Caco-2 (cell line): ENCODE data around the gene QRFP. TPM values are rescaled to one million over a fixed set of nuclear protein-coding genes. Genes with fewer than 3 reads are reported as not detected.
A peak's percentile ranks its signal among the peaks of the same experiment; 100 is the strongest.

Experiments
- BruUV-seq: library from RNA; stranded (reverse); fragments of 400-500 nt; replicated peaks from 2 replicates; lab custom pipeline; 2021; lab: Mats Ljungman, UMichigan
- CTCF ChIA-PET: fragments of 300-600 bp; sonication (Branson Sonifier 250); formaldehyde crosslinking; loops from one replicate; lab custom pipeline; 2022; ENCODE audit warnings: antibody characterized with exemption; lab: Charles Lee
- POLR2A ChIA-PET: fragments of 300-600 bp; sonication (Branson Sonifier 250); formaldehyde crosslinking; loops from one replicate; lab custom pipeline; 2022; ENCODE audit warnings: antibody characterized with exemption; lab: Charles Lee
- DNase-seq, 2 experiments: peaks; one replicate each; pipeline versions ENCODE4 v3.0.0 to v3.0.0-alpha.2; 2020 to 2022
- H3K27me3 ChIP-seq: replicated peaks from 2 replicates; pipeline ENCODE4 v1.6.0; 2011; ENCODE audit warnings: low read length; ENCODE audit not compliant: control insufficient read depth, insufficient read depth
- H3K36me3 ChIP-seq: 2 replicates; pipeline ENCODE4 v1.5.1; 2011; ENCODE audit warnings: low read length; ENCODE audit not compliant: control insufficient read depth, insufficient read depth
- H3K4me1 ChIP-seq: fragments of 250-450 bp; sonication (Bioruptor Pico); 2 replicates; pipeline ENCODE4 v1.5.1; 2020; ENCODE audit warnings: mild to moderate bottlenecking
- H3K4me3 ChIP-seq: 2 replicates; pipeline ENCODE4 v1.5.1; 2011; ENCODE audit warnings: low read depth, mild to moderate bottlenecking, control low read depth, low read length
- H3K9me3 ChIP-seq: fragments of 250-450 bp; sonication (Bioruptor Pico); 2 replicates; pipeline ENCODE4 v1.5.1; 2020; ENCODE audit warnings: mild to moderate bottlenecking, moderate library complexity
- H3K27ac Mint-ChIP-seq: one replicate; pipeline ENCODE4 v1.8.0; 2022; ENCODE audit warnings: mixed read lengths; ENCODE audit not compliant: unreplicated experiment
- H3K27me3 Mint-ChIP-seq: one replicate; pipeline ENCODE4 v1.8.0; 2022; ENCODE audit warnings: mixed read lengths; ENCODE audit not compliant: insufficient read depth, unreplicated experiment
- H3K36me3 Mint-ChIP-seq: one replicate; pipeline ENCODE4 v1.8.0; 2022; ENCODE audit warnings: mild to moderate bottlenecking, mixed read lengths; ENCODE audit not compliant: insufficient read depth, unreplicated experiment
- H3K4me1 Mint-ChIP-seq: one replicate; pipeline ENCODE4 v1.8.0; 2022; ENCODE audit warnings: low read depth, mixed read lengths; ENCODE audit not compliant: unreplicated experiment
- H3K4me3 Mint-ChIP-seq: one replicate; pipeline ENCODE4 v1.8.0; 2022; ENCODE audit warnings: mild to moderate bottlenecking, moderate library complexity, mixed read lengths; ENCODE audit not compliant: unreplicated experiment
- H3K9me3 Mint-ChIP-seq: one replicate; pipeline ENCODE4 v1.8.0; 2022; ENCODE audit warnings: mixed read lengths; ENCODE audit not compliant: unreplicated experiment
- CTCF ChIP-seq, 2 experiments: fragments of 200-600 bp in 1 of 2; IDR thresholded peaks; 1 replicate in 1 of 2; 2 replicates in 1 of 2; pipeline versions ENCODE4 v1.5.1 to v1.8.0; 2011 to 2022; ENCODE audit warnings: antibody characterized with exemption in 1 of 2, control low read depth in 1 of 2, inconsistent platforms in 1 of 2, low read depth in 1 of 2, low read length in 1 of 2, mild to moderate bottlenecking in 1 of 2, moderate library complexity in 1 of 2; ENCODE audit not compliant: insufficient read depth in 1 of 2, severe bottlenecking in 1 of 2, unreplicated experiment in 1 of 2
- intact Hi-C: fragments of 100-400 bp; cut with micrococcal nuclease; formaldehyde crosslinking; loops from one replicate; pipeline ENCODE4 v1.10.0; 2022; ENCODE audit not compliant: unreplicated experiment
- total RNA-seq: library from RNA; stranded (reverse); gene quantifications from 2 replicates; pipeline ENCODE4 v1.2.3, GENCODE V29; 2022

QRFP gene
- total RNA-seq, 1 experiment from 2014 or later = not detected

- ChIA-PET CTCF (no interaction called here), POLR2A (interaction anchor here (0.6 kb wide), 1 partner anchor 134 kb away, joined by 8 read pairs; no protein-coding TSS in a partner anchor)
- no peaks in the 10 kb centered on the region for H3K27me3 ChIP-seq
- no peak overlapping the region for H3K27ac Mint-ChIP-seq
- H3K36me3 Mint-ChIP-seq = peaks cover 45% of the 10 kb centered on the region
- no peak for DNase-seq
- no peaks in the 10 kb centered on the region; the same call in 1 of the 2 replicates for H3K36me3 ChIP-seq
- H3K4me1 ChIP-seq = peaks cover 6% of the 10 kb centered on the region
- H3K9me3 Mint-ChIP-seq = no peaks in the 10 kb centered on the region
- no TSS peak for BruUV-seq
- no peaks in the 10 kb centered on the region for H3K9me3 ChIP-seq
- H3K4me3 Mint-ChIP-seq = no peak overlapping the region
- H3K27me3 Mint-ChIP-seq = no peaks in the 10 kb centered on the region
- TF ChIP-seq CTCF (IDR thresholded peaks at IDR 0.05; ENCODE audit: insufficient read depth in 1 of 2, low read depth in 1 of 2, low read length in 1 of 2, severe bottlenecking in 1 of 2, unreplicated experiment in 1 of 2) = no peak
- no peaks in the 10 kb centered on the region for H3K4me1 Mint-ChIP-seq
- H3K4me3 ChIP-seq = no peak overlapping the region
- intact Hi-C loops = no loop called here
These were observed 34.4 kb downstream of the QRFP start for GRCh38 chr9:130862217-130862616.

- Mint-ChIP-seq H3K4me1 (no peaks in the 10 kb centered on the region), H3K27ac (peak overlapping the region; percentile 45), H3K36me3 (peaks cover 45% of the 10 kb centered on the region), H3K4me3 (no peak overlapping the region), H3K9me3 (no peaks in the 10 kb centered on the region), H3K27me3 (no peaks in the 10 kb centered on the region)
- no peaks in the 10 kb centered on the region; the same call in 1 of the 2 replicates for H3K36me3 ChIP-seq
- POLR2A ChIA-PET = interaction anchor here (0.6 kb wide), 2 partner anchors 133 to 1084 kb away, joined by 5 to 8 read pairs; no protein-coding TSS in a partner anchor
- intact Hi-C loops = no loop called here
- no peak for TF ChIP-seq CTCF (IDR thresholded peaks at IDR 0.05; ENCODE audit: insufficient read depth in 1 of 2, low read depth in 1 of 2, low read length in 1 of 2, severe bottlenecking in 1 of 2, unreplicated experiment in 1 of 2)
- no peaks in the 10 kb centered on the region for H3K9me3 ChIP-seq
- no TSS peak for BruUV-seq
- H3K27me3 ChIP-seq = no peaks in the 10 kb centered on the region
- no peak for DNase-seq
- CTCF ChIA-PET = no interaction called here
- no peak overlapping the region for H3K4me3 ChIP-seq
- H3K4me1 ChIP-seq = peaks cover 6% of the 10 kb centered on the region
These were observed 35.0 kb downstream of the QRFP start for GRCh38 chr9:130861372-130862180.

GRCh38 chr9:130860458-130861316, 35.9 kb downstream of the QRFP start:
- TF ChIP-seq CTCF (IDR thresholded peaks at IDR 0.05; ENCODE audit: insufficient read depth in 1 of 2, low read depth in 1 of 2, low read length in 1 of 2, severe bottlenecking in 1 of 2, unreplicated experiment in 1 of 2) = no peak
- H3K9me3 Mint-ChIP-seq = no peaks in the 10 kb centered on the region
- peaks cover 45% of the 10 kb centered on the region for H3K36me3 Mint-ChIP-seq
- H3K4me1 Mint-ChIP-seq = no peaks in the 10 kb centered on the region
- H3K27me3 Mint-ChIP-seq = no peaks in the 10 kb centered on the region
- no peak for DNase-seq
- CTCF ChIA-PET = no interaction called here
- H3K4me3 ChIP-seq = no peak overlapping the region
- no TSS peak for BruUV-seq
- no peaks in the 10 kb centered on the region; the same call in 1 of the 2 replicates for H3K36me3 ChIP-seq
- no peak overlapping the region for H3K4me3 Mint-ChIP-seq
- peaks cover 6% of the 10 kb centered on the region for H3K4me1 ChIP-seq
- intact Hi-C loops = no loop called here
- H3K27ac Mint-ChIP-seq = peak overlapping the region; percentile 46
- no peaks in the 10 kb centered on the region for H3K9me3 ChIP-seq
- POLR2A ChIA-PET = no interaction called here
- H3K27me3 ChIP-seq = no peaks in the 10 kb centered on the region
